A549 (cell line): Measurements from ENCODE around the gene PDS5B.

Experiments used
- CBX2 ChIP-seq: fragments of 200-600 bp; sonication (generic); IDR thresholded peaks from 2 replicates; pipeline ENCODE4 v1.6.1; 2016; ENCODE audit warnings: low read depth, mild to moderate bottlenecking, borderline replicate concordance
- POLR2A ChIP-seq: IDR thresholded peaks from 2 replicates; pipeline ENCODE4 v1.6.1; 2012; ENCODE audit warnings: mild to moderate bottlenecking, low read length
- RCOR1 ChIP-seq: fragments of 150-350 bp; IDR thresholded peaks from 2 replicates; pipeline ENCODE4 v1.6.1; 2014; ENCODE audit warnings: antibody characterized with exemption, low read length, low read depth
- SMC3 ChIP-seq: fragments of >200 bp; sonication (Bioruptor Twin); formaldehyde crosslinking; IDR thresholded peaks from 3 replicates; pipeline ENCODE4 v1.6.1; 2018; ENCODE audit warnings: inconsistent platforms
- TF ChIP-seq, protein P1 (sequence below): IDR thresholded peaks from 2 replicates; pipeline ENCODE4 v1.6.1; 2012
- TF ChIP-seq, protein P2 (sequence below): fragments of >200 bp; sonication (Bioruptor Twin); formaldehyde crosslinking; IDR thresholded peaks from 3 replicates; pipeline ENCODE4 v1.5.1; 2016

DNA sequence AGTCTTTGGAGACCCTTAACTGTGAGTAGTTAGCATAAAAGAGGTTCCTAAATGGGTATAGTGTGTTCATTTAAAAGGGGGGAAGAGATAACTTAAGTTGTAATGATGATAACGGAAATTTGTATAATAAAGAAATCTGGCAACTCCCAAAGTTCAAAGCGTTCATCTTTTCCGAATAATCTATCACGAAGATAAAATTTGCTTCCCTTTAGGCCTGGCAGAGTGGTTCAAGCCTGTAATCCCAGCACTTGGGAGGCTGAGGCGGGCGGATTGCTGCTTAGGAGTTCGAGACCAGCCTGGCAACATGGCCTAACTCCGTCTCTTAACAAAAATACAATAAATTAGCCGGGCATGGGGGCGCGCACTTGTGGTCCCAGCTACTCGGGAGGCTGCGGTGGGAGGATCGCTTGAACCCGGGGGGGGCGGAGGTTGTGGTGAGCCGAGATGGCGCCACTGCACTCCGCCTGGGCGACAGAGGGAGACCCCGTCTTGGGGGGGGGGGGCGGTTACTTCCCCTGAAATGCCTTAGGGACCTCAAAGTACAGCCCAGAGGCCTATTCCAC, 48.6 kb upstream of the PDS5B start:
- no peak for TF ChIP-seq POLR2A
- TF ChIP-seq, protein P1, sequence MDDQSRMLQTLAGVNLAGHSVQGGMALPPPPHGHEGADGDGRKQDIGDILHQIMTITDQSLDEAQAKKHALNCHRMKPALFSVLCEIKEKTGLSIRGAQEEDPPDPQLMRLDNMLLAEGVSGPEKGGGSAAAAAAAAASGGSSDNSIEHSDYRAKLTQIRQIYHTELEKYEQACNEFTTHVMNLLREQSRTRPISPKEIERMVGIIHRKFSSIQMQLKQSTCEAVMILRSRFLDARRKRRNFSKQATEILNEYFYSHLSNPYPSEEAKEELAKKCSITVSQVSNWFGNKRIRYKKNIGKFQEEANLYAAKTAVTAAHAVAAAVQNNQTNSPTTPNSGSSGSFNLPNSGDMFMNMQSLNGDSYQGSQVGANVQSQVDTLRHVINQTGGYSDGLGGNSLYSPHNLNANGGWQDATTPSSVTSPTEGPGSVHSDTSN = no peak
- TF ChIP-seq, protein P2, sequence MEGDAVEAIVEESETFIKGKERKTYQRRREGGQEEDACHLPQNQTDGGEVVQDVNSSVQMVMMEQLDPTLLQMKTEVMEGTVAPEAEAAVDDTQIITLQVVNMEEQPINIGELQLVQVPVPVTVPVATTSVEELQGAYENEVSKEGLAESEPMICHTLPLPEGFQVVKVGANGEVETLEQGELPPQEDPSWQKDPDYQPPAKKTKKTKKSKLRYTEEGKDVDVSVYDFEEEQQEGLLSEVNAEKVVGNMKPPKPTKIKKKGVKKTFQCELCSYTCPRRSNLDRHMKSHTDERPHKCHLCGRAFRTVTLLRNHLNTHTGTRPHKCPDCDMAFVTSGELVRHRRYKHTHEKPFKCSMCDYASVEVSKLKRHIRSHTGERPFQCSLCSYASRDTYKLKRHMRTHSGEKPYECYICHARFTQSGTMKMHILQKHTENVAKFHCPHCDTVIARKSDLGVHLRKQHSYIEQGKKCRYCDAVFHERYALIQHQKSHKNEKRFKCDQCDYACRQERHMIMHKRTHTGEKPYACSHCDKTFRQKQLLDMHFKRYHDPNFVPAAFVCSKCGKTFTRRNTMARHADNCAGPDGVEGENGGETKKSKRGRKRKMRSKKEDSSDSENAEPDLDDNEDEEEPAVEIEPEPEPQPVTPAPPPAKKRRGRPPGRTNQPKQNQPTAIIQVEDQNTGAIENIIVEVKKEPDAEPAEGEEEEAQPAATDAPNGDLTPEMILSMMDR = no peak
- no peak for TF ChIP-seq SMC3
- TF ChIP-seq CBX2 = no peak
- TF ChIP-seq RCOR1 = no peak
